Neutrophil (primary cell): Measurements from ENCODE around the gene FGF18.

ENCODE experiments used
- H3K27ac ChIP-seq: fragments of 200-600 bp; sonication (generic); 2 replicates; pipeline ENCODE4 v1.5.1; 2016; ENCODE audit warnings: mild to moderate bottlenecking, moderate library complexity
- H3K27me3 ChIP-seq: fragments of 200-600 bp; sonication (generic); 2 replicates; pipeline ENCODE4 v1.6.0; 2016; ENCODE audit warnings: mild to moderate bottlenecking
- H3K36me3 ChIP-seq: fragments of 200-600 bp; sonication (generic); 2 replicates; pipeline ENCODE4 v1.5.1; 2017
- H3K4me1 ChIP-seq, 2 experiments: fragments of 200-600 bp in 1 of 2; sonication (generic) in 1 of 2; 1 replicate in 1 of 2; 2 replicates in 1 of 2; pipeline versions ENCODE4 v1.5.1 to v1.6.1; 2013 to 2016; ENCODE audit warnings: low read depth in 1 of 2, low read length in 1 of 2, mild to moderate bottlenecking in 1 of 2, moderate library complexity in 1 of 2; ENCODE audit not compliant: control insufficient read depth in 1 of 2, insufficient read depth in 1 of 2
- H3K4me3 ChIP-seq, 2 experiments: fragments of 200-600 bp in 1 of 2; sonication (generic) in 1 of 2; 1 replicate in 1 of 2; 2 replicates in 1 of 2; pipeline ENCODE4 v1.5.1; 2013 to 2016; ENCODE audit warnings: low read depth in 1 of 2, low read length in 1 of 2, mild to moderate bottlenecking in 1 of 2, moderate library complexity in 1 of 2
- H3K9me3 ChIP-seq: fragments of 200-600 bp; sonication (generic); 2 replicates; pipeline ENCODE4 v1.5.1; 2016
- CTCF ChIP-seq: fragments of 200-600 bp; sonication (generic); IDR thresholded peaks from 2 replicates; pipeline ENCODE4 v1.5.1; 2016; ENCODE audit warnings: antibody characterized with exemption

The FGF18 gene

DNA sequence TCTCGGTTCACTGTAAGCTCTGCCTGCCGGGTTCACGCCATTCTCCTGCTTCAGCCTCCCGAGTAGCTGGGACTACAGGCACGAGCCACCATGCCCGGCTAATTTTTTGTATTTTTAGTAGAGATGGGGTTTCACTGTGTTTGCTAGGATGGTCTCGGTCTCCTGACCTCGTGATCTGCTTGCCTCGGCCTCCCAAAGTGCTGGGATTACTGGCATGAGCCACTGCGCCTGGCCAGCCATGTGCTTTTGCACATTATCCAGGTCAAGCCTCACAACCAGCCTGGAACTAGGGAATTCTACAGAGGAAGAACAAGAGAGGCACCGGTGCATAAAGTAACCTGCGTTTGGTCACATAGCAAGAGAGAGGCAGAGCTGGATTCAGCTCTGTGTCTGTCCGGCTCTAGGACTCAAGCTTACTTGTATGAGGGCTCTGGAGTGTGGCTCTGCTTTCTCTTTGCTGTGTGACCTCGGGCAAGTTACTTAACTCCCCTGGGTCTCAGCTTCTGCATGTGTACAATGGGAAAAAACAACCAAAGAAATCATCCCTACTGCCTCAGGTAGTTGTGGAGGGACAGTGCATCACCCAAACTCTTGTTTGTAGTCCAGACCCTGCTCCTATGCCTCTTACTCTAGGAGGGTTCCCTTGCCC, 6.3 kb downstream of the FGF18 start:
- Histone ChIP-seq H3K27ac (no peak overlapping the region), H3K36me3 (no peaks in the 10 kb centered on the region), H3K4me3 (no peak overlapping the region), H3K9me3 (no peaks in the 10 kb centered on the region), H3K4me1 (peaks cover 4% of the 10 kb centered on the region in 2 experiments), H3K27me3 (peaks cover 40% of the 10 kb centered on the region)
- no peak for TF ChIP-seq CTCF

GRCh38 chr5:171426266-171426665, 6.8 kb downstream of the FGF18 start:
- Histone ChIP-seq H3K4me1 (no peaks in the 10 kb centered on the region), H3K4me3 (no peak overlapping the region), H3K27me3 (peaks cover 34% of the 10 kb centered on the region), H3K9me3 (no peaks in the 10 kb centered on the region), H3K36me3 (no peaks in the 10 kb centered on the region), H3K27ac (no peak overlapping the region)
- TF ChIP-seq CTCF, result no peak

DNA sequence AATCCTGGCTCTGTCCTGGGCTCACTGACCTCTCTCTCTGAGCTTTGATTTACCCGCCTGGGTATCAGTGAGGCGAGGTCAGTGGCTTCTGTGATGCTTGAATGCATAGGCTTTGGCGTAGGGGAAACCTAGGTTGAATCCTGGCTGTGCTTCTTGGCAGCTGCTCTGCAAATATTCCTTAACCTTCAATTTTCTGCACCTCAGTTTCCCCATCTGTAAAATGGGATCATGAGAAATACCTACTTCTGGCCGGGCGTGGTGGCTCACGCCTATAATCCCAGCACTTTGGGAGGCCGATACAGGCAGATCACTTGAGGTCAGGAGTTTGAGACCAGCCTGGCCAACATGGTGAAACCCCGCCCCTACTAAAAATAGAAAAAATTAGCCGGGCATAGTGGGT, 7.2 kb downstream of the FGF18 start:
- H3K4me3 ChIP-seq, result no peak overlapping the region
- H3K27me3 ChIP-seq, result peaks cover 30% of the 10 kb centered on the region
- H3K36me3 ChIP-seq, result no peaks in the 10 kb centered on the region
- TF ChIP-seq CTCF, result no peak
- H3K4me1 ChIP-seq, result no peaks in the 10 kb centered on the region
- no peaks in the 10 kb centered on the region for H3K9me3 ChIP-seq
- H3K27ac ChIP-seq, result no peak overlapping the region

DNA sequence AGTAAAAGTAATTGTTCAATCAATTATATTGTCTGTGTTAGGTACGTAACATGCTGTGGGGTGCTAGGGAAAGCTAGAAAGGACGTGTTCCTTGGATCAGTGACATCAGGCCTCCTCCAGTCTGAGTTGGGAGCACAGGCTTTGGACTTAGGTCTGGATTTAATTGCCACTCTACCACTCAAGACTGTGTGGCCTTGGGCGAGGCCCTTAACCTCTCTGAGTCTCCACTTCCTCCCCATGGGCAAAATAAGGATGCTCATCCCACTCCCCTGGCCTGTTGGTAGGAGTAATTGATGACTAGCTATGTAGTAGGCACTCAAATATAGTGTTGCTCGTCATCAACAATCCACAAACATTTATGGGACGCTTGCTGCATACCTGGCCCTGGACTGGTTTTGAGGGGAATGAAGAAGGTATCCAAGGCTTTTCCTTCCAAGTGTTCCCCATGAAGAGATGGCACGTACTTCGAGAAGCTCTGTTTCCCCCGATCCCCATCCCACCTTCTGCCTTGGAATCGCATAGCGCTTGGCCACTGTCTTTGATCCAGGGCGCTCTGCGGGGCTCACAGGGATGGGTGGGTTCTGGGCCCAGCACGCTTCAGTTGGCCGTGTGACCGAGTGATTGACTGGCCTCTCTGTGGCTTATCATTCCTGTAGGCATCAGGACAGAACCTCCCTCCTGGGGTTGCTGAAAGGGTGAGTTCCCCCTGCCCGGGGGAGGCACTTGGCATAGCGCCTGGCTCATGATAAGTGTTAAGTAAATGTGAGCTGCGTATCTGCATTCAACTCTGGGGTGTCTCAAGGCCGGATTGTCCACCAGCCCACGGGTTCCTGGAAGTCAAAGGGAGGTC, 8.1 kb downstream of the FGF18 start:
- no peak overlapping the region for H3K27ac ChIP-seq
- peaks cover 21% of the 10 kb centered on the region for H3K27me3 ChIP-seq
- no peak overlapping the region for H3K4me3 ChIP-seq
- no peaks in the 10 kb centered on the region for H3K36me3 ChIP-seq
- no peaks in the 10 kb centered on the region for H3K9me3 ChIP-seq
- no peaks in the 10 kb centered on the region for H3K4me1 ChIP-seq
- no peak for TF ChIP-seq CTCF

GRCh38 chr5:171428168-171428696, 8.8 kb downstream of the FGF18 start:
- TF ChIP-seq CTCF, result no peak

More at GRCh38 chr5:171428168-171428696, 8.8 kb downstream of the FGF18 start:
- Histone ChIP-seq H3K36me3 (no peaks in the 10 kb centered on the region), H3K9me3 (no peaks in the 10 kb centered on the region), H3K27ac (no peak overlapping the region), H3K27me3 (peaks cover 14% of the 10 kb centered on the region), H3K4me3 (no peak overlapping the region), H3K4me1 (no peaks in the 10 kb centered on the region)
